HepG2 (cell line): ENCODE measurements around the gene DRC7. TPM values are rescaled to one million over a fixed set of nuclear protein-coding genes. Genes with fewer than 3 reads are reported as not detected.

Experiments
- BHLHE40 ChIP-seq: IDR thresholded peaks from 2 replicates; pipeline ENCODE4 v1.6.1; 2011; ENCODE audit warnings: low read length, improper control_type of control experiment
- HMGXB3 ChIP-seq: sonication (generic); formaldehyde crosslinking; IDR thresholded peaks from 2 replicates; pipeline ENCODE4 v1.4.0; 2020; ENCODE audit warnings: missing genetic modification reagents, borderline replicate concordance
- HNF4A ChIP-seq: sonication (generic); formaldehyde crosslinking; IDR thresholded peaks from 2 replicates; pipeline ENCODE4 v1.4.0; 2020; ENCODE audit warnings: missing genetic modification reagents
- PHF5A ChIP-seq: IDR thresholded peaks from one replicate; pipeline ENCODE4 v1.6.1; 2018; ENCODE audit warnings: low read depth, missing genetic modification reagents; ENCODE audit not compliant: unreplicated experiment
- SIX4 ChIP-seq: sonication (generic); formaldehyde crosslinking; IDR thresholded peaks from 2 replicates; pipeline ENCODE4 v1.4.0; 2020; ENCODE audit warnings: missing genetic modification reagents
- SOX6 ChIP-seq, 2 experiments: fragments of 450-650 bp in 1 of 2; sonication (generic) in 1 of 2; formaldehyde crosslinking in 1 of 2; IDR thresholded peaks; 2 replicates each; pipeline versions ENCODE4 v1.4.0 to v1.6.1; 2017 to 2020; ENCODE audit warnings: antibody characterized with exemption in 1 of 2, mild to moderate bottlenecking in 1 of 2, missing genetic modification reagents in 1 of 2
- ZNF407 ChIP-seq: sonication (generic); formaldehyde crosslinking; IDR thresholded peaks from one replicate; pipeline ENCODE4 v1.5.1; 2020; ENCODE audit warnings: mild to moderate bottlenecking, missing genetic modification reagents; ENCODE audit errors: not compliant biosample characterization
- ZNF646 ChIP-seq: sonication (generic); formaldehyde crosslinking; IDR thresholded peaks from 2 replicates; pipeline ENCODE4 v1.9.0; 2021; ENCODE audit warnings: mild to moderate bottlenecking, missing genetic modification reagents
- polyA plus RNA-seq, 8 experiments: library from polyadenylated mRNA; depleted of rRNA in 3 of 8; stranded (reverse) in 7 of 8; unstranded in 1 of 8; fragments of >200 nt; fragmentation: Illumina TruSeq in 4 of 8; extraction: Trizol in 4 of 8; gene quantifications; 2 replicates each; pipeline versions ENCODE4 v1.2.1 to v1.2.3, GENCODE V29; 2011 to 2016; ENCODE audit warnings: low read depth in 4 of 8, missing spikeins in 1 of 8, mixed read lengths in 1 of 8; ENCODE audit not compliant: insufficient read depth in 1 of 8
- total RNA-seq, 5 experiments: library from RNA; depleted of rRNA; stranded (reverse); fragments of >200 nt; fragmentation: Illumina TruSeq; extraction: Trizol; gene quantifications; 2 replicates each; pipeline ENCODE4 v1.2.3, GENCODE V29; 2016; ENCODE audit warnings: low read depth in 1 of 5

The DRC7 gene
- total and polyA plus RNA-seq, 2 of the 13 experiments (the other 11 are each of a cell fraction or from before 2014, with no cell fraction given), result 2.7 to 3.4 TPM

GRCh38 chr16:57764006-57764340 lies 69.4 kb downstream of the DRC7 start (continued):
- no peak for TF ChIP-seq ZNF646 (CRISPR knock-in tag)
- TF ChIP-seq BHLHE40, result no peak
- no peak for TF ChIP-seq HMGXB3
- TF ChIP-seq SIX4 (CRISPR knock-in tag), result no peak
- no peak for TF ChIP-seq HNF4A (CRISPR knock-in tag)
- TF ChIP-seq SOX6 (IDR thresholded peaks at IDR 0.05), result no peak
- TF ChIP-seq SOX6 (CRISPR knock-in tag; IDR thresholded peaks at IDR 0.05), result no peak
- TF ChIP-seq ZNF407 (CRISPR knock-in tag), result no peak
- TF ChIP-seq PHF5A (CRISPR knock-in tag), result no peak
